Mucosa of gallbladder (tissue), 1 donor: ENCODE measurements around the gene HINT2. TPM values are rescaled to one million over a fixed set of nuclear protein-coding genes. Genes with fewer than 3 reads are reported as not detected.

Experiments used
- DNase-seq: peaks from one replicate; pipeline ENCODE4 v3.0.0-alpha.2; 2020; ENCODE audit warnings: low spot score
- total RNA-seq: library from RNA; stranded (reverse); gene quantifications from one replicate; pipeline ENCODE4 v1.2.1, GENCODE V29; 2021
- donor health status: DM: no; HTN: no; CAD: no.

Gene HINT2
- total RNA-seq, result 30.7 TPM

DNA sequence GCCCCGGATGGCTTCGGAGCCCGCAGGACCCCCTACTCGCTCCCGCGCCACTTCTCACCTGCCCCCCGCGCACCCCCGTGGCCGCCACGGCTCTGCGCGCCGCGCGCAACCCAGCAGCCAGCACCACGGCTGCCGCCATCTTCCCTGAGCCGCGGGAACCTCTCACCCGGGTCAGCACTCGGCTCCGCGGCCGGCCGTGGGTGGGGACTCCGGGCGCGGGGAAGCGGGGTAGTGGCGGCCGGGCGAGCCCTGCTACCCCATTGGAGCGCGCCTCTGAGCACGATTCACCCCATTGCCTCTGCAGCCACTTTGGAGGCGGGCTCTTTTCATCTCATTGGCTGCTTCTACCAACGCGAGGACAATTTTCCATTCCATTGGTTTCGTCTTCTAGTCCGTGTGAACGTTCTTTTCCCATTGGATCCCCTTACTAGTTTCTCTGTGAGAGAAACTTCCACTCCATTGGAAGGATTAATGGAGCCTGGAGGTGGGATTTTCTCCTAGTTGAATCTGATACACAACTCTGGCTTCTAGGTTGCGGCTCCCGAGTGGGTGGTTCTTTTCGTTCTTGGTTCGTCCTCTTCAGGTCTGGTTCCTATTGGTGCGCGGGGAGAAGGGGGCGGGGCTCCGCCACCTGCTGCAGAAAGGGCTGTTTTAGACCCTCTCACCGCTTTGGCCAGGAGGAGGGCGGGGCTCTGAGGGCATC lies at the start of gene HINT2:
TSS of gene HINT2 (minus strand) at position 202 of the 703 bp plus-strand sequence. CDS start at position 139, 63 bp downstream.
- peak; percentile 97 for DNase-seq

DNA sequence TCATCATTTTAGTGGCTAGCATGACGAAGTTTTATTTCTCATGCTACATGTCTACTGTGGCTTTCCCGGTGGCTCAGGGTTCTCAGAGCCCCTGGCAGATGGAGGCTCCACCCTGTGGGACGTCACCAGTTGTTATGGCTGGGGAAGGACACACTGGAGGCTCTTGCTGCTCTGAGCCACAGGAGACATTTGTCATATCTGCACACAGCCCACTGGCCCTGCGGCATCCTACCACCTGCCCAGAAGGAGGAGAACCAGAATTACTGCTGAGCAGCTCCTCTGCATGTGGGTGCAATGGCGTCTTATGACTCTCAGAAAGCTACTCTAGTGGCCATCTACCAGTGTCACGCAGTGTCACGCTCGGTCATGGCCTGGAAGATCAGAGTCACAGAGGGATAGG lies 48.7 kb upstream of the HINT2 start:
- no peak for DNase-seq

DNA sequence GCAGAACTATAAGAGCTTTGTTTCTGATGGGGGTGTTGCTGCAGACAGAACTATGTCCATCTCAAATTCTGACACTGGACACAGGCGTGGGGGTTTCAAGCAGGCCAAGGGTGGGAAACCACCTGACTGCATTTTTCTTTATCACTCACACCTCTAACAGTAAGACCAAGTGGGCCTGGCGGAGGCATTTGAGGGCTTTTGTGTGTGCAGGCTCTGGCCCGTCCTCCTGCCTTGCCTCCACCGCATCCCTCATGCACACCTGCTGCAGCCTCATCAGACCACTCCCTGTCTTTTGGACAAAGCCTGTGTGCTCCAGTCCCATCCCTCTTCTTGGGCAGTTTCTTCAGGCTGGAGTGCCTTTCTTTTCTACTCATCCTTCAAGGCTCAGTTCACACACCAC lies 47.5 kb upstream of the HINT2 start:
- no peak for DNase-seq

DNA sequence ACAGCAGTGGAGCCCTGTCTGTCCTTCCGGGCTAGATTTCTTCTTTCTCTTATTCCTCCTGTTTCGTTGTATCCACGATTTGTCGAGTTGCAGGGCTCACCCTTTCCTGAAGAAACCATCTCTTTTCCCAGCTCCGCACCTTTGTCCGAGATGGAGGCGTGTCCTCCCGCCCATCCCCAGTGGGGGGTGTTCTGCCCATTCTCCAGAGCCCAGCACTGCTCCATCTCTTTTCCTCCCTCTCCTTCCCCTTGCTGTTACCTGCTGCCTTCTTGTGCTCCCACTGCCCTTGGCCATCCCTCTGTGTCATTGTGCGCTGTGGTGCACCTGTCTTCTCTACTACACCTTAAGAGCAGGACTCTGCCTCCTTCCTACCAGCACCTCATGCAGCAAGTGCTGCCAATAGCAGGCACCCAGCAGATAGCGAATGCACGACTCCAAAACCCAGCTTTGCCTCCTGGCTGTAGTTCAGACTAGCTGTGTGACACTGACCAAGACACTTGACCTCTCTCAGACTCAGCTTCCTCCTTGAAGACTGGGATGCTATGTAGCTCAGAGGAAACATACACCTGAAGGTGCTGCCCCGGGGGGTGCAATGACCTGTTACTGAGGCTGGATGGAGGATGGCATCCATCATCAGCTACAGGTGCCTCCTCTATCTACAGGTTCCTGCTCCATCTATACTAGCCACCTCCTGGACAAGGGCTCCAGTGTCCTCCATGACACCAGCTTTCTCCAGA lies 46.5 kb upstream of the HINT2 start:
- no peak for DNase-seq

DNA sequence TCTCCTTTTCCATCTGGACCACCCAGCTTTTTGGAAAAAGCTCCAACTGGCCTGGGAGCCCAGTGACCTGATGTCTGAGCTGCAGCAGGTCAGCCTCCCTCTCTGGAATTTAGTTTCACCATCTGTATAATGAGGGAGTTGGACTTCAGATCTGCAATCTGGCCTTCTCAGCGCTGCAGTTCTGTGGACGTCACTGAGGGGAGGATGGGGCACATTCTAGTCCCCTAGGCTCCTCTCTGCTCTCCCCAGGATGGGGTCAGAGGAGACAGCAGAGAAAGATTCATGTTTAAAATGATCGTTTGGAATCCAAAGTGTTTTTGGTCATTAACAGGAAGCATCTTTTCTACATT lies 45.1 kb upstream of the HINT2 start:
- peak; percentile 7 for DNase-seq

DNA sequence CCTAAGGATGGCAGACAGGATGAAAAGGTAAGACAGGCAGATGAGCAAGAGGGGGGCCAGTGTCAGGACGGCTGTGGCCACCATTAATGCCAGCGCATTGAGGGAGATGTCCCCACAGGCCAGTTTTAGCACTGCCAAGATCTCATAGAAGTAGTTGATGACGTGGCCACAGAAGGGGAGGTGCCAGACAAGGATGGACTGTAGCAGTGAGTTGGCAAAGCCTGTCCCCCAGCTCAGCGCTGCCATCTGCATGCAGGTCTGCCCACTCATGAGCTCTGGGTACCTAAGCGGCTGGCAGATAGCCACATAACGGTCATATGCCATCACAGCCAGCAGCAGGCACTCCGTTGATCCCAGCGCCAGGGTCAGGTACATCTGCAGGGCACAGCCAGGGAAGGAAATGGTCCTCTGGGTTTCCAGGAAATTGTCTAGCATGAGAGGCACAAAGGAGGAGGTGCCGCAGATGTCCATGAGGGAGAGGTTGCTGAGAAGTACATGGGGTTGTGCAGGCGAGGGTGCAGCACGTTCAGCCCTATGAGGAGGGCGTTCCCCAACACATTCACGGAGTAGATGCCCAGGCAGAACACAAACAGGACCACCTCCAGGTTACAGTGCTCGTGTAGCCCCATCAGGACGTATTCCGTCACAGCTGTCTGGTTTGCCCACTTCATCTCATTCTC lies 44.6 kb upstream of the HINT2 start:
- peak; percentile 10 for DNase-seq

DNA sequence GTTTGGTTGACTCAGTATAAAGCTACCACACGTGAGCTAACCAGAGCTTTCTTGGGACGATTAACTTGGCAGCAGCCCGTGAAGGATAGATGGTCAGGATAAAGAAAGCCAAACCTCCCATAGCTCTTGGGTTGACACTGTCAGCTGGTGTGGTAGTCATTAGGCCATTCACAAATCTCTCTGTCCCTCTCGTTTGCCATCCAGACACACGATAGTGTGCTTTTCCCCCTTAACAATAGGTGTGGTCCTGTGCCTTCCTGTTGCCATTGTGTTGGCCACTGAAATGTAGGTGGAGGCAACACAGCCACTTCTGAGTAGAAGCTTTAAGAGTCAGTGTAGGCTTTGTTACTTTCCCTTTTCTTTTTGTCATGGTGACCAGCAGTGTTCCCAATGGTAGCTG lies 43.6 kb upstream of the HINT2 start:
- no peak for DNase-seq

DNA sequence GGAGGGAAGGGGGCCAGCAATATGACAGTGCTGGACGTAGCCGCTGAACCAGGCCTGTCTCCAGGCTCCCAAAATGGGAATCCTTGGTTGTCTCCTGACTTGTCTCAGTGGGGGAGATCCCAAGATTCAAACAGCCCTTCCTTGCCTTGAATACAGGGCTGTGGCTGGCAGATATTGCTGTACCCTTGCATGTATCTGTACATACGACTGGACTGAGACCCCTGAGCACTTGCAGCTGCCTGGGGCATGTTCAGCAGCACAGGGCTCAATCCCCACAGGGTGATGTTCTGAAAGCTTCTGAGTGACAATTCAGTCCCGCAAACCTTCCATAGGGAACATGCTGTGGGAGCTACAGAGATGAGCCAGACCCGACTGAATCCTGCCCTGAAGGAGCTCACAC lies 42.0 kb upstream of the HINT2 start:
- peak; percentile 8 for DNase-seq

DNA sequence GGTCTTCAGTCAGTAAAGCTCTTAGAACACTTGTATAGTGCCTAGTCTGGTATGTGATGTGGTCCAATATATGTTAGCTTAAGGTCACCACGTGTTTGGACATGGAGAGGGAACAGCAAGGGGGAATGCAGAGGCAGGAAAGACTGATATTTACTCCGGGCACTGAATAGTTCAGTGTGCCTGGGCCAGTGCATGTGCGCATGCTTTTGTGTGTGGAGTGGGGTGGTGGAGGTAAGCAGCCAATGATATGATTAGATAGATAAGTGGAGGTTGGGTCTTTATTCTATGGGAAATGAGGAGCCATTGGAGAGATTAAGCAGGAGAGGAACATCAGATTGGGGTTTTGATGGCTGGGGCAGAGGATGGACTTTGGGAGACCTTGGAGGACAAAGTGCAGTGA lies 41.4 kb upstream of the HINT2 start:
- DNase-seq, result no peak

DNA sequence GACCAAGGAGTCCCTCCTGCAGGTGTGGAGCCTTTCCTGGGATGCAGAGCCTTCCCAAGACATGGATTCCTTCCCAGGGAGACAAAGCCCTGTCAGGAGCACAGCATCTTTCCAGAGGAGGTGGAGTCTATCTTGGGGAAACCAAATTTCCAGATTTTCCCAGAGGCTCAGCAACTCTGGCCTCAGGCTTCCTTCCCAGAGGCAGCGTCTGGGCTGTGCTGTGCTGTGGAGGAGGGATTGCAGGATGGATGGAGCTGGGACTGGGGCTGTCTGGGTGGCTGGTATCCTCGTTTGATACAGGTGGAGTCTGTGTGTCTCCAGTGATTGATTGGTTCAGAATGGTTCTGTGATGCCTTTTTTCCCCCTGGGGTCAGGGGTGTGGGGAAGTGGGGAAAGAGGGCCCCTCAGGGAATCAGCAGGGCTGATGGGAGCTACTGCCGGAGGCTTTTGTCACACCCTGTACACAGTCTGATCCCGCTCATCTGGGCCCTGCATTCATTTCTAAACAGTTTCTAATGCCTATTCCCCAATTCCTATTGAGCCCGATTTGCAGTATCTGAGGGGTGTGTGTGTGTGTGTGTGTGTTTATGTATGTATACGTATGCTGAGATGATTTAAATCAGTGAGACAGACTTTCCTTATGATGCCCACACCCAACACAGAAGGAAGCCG lies 39.4 kb upstream of the HINT2 start:
- no peak for DNase-seq

DNA sequence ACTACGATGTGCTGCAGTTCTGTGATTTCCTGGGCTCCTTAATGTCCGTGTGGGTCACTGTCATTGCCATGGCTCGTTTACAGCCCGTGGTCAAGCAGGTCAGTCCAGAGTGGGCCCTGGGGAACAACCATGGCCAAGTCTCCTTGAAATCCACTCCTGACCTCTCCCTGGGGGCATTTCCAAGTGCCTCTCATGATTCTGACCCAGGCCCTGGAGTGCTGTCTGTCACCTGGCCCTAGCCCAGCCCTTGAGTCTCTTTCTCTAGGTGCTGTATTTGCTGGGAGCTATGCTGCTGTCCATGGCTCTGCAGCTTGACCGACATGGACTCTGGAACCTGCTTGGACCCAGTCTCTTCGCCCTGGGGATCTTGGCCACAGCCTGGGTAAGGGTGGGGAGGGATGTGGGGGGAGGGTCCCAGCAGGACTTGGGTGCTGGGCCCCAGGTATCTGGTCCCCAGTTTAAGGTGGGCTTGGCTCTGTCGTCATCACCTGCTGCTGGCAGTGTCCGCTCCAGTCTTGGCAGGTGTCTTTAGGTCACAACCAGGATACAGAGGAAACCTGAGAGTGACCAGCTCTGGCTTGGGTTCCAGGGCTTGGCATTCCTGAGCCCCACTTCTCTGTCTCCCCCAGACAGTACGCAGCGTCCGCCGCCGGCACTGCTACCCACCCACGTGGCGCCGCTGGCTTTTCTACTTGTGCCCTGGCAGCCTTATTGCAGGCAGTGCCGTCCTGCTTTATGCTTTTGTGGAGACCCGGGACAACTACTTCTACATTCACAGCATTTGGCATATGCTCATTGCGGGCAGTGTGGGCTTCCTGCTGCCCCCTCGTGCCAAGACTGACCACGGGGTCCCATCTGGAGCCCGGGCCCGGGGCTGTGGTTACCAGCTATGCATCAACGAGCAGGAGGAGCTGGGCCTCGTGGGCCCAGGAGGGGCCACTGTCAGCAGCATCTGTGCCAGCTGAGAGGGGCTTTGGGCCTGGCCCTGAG lies 38.3 kb upstream of the HINT2 start:
- DNase-seq, result no peak

DNA sequence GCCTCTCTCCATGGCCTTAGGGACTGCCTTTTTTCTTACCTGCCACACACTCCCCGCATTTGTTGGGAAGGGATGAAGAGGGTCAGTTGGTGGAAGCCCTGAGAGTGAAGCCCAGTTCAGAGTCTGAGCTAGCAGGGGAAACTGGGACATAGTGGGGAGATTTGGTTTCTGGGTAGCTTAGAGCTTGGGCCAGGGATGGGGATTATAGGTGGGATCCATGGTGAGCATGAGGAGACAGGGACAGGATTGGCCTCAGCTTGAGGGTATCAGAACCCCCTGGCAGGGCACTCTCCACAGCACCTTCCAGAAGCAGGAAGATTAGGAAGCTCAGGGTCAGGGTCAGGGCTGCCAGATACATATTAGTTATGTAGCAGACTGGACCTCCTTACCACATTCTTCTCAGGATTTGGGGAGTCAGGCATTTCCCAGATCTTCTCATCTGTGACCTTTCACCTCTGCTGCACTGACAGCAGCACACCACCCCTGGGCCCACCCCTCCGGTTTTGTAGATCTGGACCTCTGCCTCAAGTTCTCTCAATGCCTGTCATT lies 37.5 kb upstream of the HINT2 start:
- no peak for DNase-seq

DNA sequence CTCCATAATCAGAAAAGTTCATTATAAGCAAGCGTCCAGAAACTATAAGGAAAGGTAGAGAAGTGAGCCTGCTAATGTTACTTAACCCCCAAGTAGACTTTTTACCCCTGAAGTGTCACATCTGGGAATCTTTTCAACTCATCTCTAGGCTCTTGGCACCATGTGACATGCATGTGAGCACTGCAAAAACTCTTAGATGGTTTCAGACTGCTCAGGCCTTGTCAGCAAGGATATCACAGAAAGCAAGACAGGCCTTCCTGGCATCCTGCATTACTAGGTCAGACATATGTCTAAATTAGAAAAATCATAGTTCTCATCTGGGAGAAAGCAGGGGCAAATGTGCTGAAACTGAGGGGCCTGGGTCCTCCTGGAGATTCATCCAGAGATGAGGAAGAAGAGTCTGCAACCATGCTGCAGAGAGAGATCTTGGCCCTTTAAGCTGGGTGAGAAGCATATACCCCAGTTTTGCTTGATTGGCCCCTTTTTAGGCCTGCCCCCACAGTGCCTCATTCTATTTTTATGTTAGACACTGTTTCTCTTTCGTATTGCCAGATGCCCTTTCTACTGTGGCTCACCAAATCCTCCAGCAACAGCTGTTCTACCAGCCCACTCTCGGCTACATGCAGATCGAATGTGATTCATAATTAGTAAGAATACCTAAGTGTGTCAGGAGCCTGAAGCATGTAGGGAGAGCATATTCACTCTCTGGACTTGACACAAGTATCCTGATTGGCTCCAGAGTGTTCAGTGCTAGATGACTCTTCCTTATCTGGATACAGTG lies 33.1 kb upstream of the HINT2 start:
- DNase-seq, result no peak

DNA sequence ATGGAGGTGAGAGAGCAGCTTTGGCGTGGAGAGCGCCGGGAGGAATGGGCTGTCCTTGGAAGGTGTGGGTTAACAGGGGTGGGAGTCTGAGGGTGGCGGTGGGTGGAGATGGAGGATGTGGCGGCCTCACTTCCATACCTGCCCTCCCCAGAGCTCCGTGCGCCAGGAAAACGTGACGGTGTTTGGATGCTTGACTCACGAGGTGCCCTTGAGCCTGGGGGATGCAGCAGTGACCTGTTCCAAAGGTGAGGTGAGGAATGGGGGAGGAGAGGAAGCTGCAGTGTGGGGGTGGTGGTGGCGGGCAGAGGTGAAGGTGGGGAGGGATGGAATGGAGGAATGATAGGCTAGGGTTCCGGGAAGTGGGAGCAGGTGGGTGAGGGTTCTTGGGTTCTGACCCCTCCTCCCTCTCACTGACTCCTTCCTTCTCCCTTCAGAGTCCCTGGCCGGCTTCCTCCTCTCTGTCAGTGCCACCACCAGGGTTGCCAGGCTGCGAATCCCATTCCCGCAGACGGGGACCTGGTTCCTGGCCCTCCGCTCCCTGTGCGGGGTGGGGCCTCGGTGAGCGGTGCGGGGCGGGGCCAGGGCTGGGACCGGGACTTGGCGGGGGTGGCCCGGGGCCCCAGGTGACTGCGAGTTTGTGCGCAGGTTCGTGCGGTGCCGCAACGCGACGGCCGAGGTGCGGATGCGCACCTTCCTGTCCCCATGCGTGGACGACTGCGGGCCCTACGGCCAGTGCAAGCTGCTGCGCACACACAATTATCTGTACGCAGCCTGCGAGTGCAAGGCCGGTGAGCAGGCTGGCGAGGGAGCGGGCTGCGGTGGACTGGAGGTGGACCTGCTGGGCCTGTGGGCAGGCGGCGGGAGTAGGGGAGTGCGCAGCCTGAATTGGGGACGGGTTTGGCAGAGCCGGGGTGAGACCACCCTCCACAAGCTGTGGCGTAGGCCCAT lies 31.3 kb upstream of the HINT2 start:
- no peak for DNase-seq

DNA sequence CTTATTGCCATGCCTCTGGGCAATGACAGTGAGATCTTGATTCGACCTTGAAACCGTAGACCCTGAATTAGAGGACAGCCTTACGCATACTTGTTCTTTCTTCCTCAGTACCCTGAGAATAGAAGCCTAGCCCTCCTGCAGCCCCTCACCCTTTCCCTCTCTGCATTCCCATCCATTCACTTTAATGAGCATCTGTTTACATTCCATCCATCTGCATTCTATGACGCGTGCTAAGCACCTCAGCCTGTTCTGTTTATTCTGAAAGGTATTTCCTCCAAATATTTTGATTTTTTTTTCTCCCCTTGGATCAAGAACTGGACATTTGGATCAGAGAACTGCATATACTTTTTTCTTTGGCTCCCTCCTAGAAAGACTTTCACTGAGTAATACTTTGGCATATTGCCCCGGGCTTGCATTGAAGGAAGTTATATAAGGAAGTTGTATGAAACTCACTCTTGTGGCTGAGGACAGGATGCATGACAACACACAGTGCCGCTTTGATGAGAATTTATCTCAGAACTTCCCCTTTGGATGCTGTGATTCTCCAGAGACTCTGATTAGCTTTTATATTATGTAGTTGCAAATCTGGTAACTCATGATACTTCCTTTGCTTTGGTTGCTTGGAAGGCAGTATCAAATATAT lies 29.9 kb upstream of the HINT2 start:
- DNase-seq, result peak; percentile 79

DNA sequence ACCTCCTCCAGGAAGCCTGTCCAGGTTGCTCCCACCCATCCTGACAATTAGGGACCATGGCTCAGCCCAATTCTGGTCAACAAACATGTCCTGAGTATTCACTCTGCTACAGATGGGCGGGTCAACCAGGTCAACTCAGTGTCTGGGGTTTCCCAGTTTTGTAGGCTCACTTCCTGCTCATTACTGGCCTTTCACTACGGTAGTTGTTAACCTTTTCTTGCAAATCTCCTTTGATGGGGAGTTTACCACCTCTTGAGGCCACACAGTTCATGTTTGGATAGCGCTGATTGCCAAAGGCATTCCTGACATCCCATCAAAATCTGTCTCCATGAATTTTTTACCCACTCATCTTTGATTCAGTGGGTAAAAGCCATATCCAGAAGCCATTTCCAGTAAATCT lies 28.0 kb upstream of the HINT2 start:
- no peak for DNase-seq

DNA sequence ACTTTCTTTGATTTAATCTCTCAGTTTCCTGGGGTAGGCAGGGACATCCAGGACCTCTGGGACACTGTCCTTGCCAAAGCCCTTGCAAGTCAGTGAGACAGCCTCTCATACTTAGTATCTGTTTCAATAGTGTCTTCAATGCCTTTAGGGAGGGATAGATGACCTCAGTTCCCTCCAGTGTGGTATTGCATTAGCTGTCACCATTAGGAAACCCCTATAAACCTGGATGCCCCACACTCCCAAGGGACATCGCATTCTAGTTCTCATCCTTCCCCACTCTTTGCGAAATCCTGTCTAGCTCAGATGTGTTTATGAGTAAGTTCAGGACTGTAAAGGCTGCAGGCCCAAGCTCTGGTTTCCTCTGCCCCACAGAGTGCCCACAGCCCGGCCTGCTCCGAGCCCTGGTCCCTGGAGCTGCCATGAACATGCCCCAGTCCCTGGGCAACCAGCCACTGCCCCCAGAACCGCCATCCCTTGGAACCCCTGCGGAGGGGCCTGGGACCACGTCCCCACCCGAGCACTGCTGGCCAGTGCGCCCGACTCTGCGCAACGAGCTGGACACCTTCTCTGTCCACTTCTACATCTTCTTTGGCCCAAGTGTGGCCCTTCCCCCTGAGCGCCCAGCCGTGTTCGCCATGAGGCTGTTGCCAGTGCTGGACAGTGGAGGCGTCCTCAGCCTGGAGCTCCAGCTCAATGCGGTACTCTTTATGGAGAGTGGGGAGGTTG lies 27.3 kb upstream of the HINT2 start:
- DNase-seq, result no peak

DNA sequence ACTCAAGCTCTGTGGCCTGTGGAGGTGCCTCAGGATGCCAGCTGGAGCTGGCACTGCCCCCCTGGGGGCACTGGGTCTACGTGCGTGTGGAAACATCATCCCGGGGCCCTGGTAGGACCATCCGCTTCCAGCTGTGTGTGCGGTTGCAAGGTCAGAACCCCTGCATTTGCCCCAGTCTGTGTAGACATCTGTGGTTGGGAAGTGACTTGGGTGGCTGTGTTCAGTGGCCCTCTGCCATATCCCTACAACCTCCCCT lies 26.7 kb upstream of the HINT2 start:
- no peak for DNase-seq
